ENCODE results near the gene CLDN4. TPM values are rescaled to one million over a fixed set of nuclear protein-coding genes. Genes with fewer than 3 reads are reported as not detected.

CLDN4 gene
- total RNA-seq, 1 experiment from 2014 or later: 32.0 TPM

- TF ChIP-seq, protein P1, sequence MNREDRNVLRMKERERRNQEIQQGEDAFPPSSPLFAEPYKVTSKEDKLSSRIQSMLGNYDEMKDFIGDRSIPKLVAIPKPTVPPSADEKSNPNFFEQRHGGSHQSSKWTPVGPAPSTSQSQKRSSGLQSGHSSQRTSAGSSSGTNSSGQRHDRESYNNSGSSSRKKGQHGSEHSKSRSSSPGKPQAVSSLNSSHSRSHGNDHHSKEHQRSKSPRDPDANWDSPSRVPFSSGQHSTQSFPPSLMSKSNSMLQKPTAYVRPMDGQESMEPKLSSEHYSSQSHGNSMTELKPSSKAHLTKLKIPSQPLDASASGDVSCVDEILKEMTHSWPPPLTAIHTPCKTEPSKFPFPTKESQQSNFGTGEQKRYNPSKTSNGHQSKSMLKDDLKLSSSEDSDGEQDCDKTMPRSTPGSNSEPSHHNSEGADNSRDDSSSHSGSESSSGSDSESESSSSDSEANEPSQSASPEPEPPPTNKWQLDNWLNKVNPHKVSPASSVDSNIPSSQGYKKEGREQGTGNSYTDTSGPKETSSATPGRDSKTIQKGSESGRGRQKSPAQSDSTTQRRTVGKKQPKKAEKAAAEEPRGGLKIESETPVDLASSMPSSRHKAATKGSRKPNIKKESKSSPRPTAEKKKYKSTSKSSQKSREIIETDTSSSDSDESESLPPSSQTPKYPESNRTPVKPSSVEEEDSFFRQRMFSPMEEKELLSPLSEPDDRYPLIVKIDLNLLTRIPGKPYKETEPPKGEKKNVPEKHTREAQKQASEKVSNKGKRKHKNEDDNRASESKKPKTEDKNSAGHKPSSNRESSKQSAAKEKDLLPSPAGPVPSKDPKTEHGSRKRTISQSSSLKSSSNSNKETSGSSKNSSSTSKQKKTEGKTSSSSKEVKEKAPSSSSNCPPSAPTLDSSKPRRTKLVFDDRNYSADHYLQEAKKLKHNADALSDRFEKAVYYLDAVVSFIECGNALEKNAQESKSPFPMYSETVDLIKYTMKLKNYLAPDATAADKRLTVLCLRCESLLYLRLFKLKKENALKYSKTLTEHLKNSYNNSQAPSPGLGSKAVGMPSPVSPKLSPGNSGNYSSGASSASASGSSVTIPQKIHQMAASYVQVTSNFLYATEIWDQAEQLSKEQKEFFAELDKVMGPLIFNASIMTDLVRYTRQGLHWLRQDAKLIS (CRISPR knock-in tag; IDR thresholded peaks at IDR 0.05; ENCODE audit: borderline replicate concordance): no peak
- TF ChIP-seq NR1H2 (CRISPR knock-in tag; IDR thresholded peaks at IDR 0.05): no peak
- no peak for TF ChIP-seq GTF2I (CRISPR knock-in tag; conservative IDR thresholded peaks at IDR 0.05)
- no peak for TF ChIP-seq ZNF138 (CRISPR knock-in tag; conservative IDR thresholded peaks at IDR 0.05)
- TF ChIP-seq CREB1 (CRISPR knock-in tag; IDR thresholded peaks at IDR 0.05): no peak
- no peak for TF ChIP-seq ERG (CRISPR knock-in tag; IDR thresholded peaks at IDR 0.05)
- no peak for TF ChIP-seq MXD4 (CRISPR knock-in tag; IDR thresholded peaks at IDR 0.05; ENCODE audit: borderline replicate concordance)
Measured at GRCh38 chr7:73871163-73872011, 40.6 kb downstream of the CLDN4 start (continued).

DNA sequence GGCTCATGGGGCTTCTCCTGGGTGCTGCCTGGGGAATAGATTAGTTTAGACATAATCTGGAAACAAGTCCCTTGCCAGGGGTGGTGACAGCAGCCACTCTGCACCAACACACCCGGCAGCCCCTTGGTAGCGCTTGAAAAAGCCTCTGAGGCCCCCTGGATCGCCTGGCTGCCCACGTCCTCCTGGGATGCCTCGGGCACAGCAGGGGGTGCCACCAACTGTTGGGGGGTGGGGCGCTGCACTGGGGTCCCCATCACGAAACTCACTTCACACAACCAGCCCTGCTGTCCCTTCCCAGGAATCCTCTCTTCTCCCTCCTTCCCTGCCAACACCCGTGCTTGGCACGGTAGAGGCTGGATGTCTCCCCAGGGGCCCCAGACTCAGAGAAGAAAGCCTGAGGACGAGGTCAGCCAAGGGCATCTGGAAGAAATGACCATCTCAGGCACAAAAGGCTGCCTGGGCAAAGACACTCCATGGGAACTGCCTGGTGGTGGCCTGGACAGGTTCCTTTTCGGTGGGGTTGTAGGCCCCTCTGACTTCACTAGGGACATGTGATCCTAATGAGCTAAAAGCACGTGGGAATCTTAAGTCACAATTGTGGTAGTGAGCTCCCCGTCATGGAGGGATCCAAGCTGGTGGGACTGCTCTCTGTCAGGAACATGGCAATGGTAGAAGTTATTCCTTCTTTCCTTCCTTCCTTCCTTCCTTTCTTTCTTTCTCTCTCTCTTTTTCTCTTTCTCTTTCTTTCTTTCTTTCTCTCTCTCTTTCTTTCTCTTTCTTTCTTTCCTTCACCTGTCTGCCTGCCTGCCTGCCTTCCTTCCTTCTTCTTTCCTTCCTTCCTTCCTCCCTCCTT, 41.5 kb downstream of the CLDN4 start:
- no peak for ATAC-seq
- TF ChIP-seq PRRX2 (CRISPR knock-in tag; IDR thresholded peaks at IDR 0.05): no peak
- no peak for TF ChIP-seq MXD4 (CRISPR knock-in tag; IDR thresholded peaks at IDR 0.05; ENCODE audit: borderline replicate concordance)
- TF ChIP-seq ZNF512 (CRISPR knock-in tag; IDR thresholded peaks at IDR 0.05; ENCODE audit: borderline replicate concordance): peak; percentile 79; the same call in 1 of the 2 replicates
- no peak overlapping the region for H3K27ac Mint-ChIP-seq
- no peak overlapping the region for H3K4me3 Mint-ChIP-seq
- DNase-seq (ENCODE audit: low spot score): no peak
- peaks cover 15% of the 10 kb centered on the region for H3K4me1 Mint-ChIP-seq
- H3K9me3 Mint-ChIP-seq: no peaks in the 10 kb centered on the region
- ChIA-PET POLR2A (no interaction called here), CTCF (interaction anchor here (0.6 to 2.6 kb wide), 4 partner anchors 106 to 334 kb away, joined by 4 to 6 read pairs (median 4); no protein-coding TSS in a partner anchor)
- no peaks in the 10 kb centered on the region for H3K36me3 Mint-ChIP-seq
- no peaks in the 10 kb centered on the region for H3K27me3 Mint-ChIP-seq (ENCODE audit: low read depth)

DNA sequence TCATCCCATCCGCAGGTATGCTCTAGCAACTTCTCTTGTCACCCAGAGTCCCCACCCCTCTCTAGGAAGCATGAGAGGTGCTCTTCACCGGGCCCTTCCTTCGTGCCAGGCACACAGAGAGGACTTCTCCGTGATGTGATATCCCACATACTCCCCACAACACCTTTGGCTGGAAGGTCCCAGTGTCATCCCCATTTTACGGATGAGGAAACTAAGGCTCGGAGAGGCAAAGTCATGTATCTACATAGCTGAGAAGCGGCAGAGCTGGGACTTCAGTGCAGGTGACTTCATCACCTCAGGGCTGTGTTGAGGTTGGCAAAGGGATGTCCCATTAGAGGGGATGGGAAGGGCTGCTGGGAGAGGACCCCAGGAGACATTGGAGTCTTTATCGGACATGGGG, 45.6 kb downstream of the CLDN4 start:
- ChIA-PET CTCF (no interaction called here), POLR2A (no interaction called here)
- Mint-ChIP-seq H3K4me1 (0 out of 2 replicates have a peak, but pooled peaks cover 2% of the 10 kb centered on the region), H3K9me3 (no peaks in the 10 kb centered on the region), H3K4me3 (no peak overlapping the region), H3K36me3 (no peaks in the 10 kb centered on the region), H3K27me3 (ENCODE audit: low read depth) (no peaks in the 10 kb centered on the region), H3K27ac (no peak overlapping the region)
- ATAC-seq (no peak), DNase-seq (ENCODE audit: low spot score) (no peak)
- TF ChIP-seq FOXJ3 (CRISPR knock-in tag; IDR thresholded peaks at IDR 0.05; ENCODE audit: borderline replicate concordance) (no peak), MXD4 (CRISPR knock-in tag; IDR thresholded peaks at IDR 0.05; ENCODE audit: borderline replicate concordance) (no peak)

- DNase-seq (ENCODE audit: low spot score) (no peak), ATAC-seq (no peak)
- Mint-ChIP-seq H3K9me3 (no peaks in the 10 kb centered on the region), H3K27ac (no peak overlapping the region), H3K4me3 (no peak overlapping the region), H3K4me1 (no peaks in the 10 kb centered on the region), H3K27me3 (ENCODE audit: low read depth) (no peaks in the 10 kb centered on the region), H3K36me3 (no peaks in the 10 kb centered on the region)
- ChIA-PET POLR2A (no interaction called here), CTCF (interaction anchor here (1.0 to 1.7 kb wide), 2 partner anchors 14 to 102 kb away, joined by 3 to 5 read pairs; no protein-coding TSS in a partner anchor)
- TF ChIP-seq, protein P2, sequence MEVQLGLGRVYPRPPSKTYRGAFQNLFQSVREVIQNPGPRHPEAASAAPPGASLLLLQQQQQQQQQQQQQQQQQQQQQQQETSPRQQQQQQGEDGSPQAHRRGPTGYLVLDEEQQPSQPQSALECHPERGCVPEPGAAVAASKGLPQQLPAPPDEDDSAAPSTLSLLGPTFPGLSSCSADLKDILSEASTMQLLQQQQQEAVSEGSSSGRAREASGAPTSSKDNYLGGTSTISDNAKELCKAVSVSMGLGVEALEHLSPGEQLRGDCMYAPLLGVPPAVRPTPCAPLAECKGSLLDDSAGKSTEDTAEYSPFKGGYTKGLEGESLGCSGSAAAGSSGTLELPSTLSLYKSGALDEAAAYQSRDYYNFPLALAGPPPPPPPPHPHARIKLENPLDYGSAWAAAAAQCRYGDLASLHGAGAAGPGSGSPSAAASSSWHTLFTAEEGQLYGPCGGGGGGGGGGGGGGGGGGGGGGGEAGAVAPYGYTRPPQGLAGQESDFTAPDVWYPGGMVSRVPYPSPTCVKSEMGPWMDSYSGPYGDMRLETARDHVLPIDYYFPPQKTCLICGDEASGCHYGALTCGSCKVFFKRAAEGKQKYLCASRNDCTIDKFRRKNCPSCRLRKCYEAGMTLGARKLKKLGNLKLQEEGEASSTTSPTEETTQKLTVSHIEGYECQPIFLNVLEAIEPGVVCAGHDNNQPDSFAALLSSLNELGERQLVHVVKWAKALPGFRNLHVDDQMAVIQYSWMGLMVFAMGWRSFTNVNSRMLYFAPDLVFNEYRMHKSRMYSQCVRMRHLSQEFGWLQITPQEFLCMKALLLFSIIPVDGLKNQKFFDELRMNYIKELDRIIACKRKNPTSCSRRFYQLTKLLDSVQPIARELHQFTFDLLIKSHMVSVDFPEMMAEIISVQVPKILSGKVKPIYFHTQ (CRISPR knock-in tag; IDR thresholded peaks at IDR 0.05): no peak
- TF ChIP-seq, protein P3, sequence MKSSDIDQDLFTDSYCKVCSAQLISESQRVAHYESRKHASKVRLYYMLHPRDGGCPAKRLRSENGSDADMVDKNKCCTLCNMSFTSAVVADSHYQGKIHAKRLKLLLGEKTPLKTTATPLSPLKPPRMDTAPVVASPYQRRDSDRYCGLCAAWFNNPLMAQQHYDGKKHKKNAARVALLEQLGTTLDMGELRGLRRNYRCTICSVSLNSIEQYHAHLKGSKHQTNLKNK (CRISPR knock-in tag; IDR thresholded peaks at IDR 0.05): no peak
Measured at GRCh38 chr7:73876973-73877372, 46.2 kb downstream of the CLDN4 start.
